ENCODE results near the gene CDK6.

CDK6 gene

GRCh38 chr7:92586841-92587240, 249.5 kb downstream of the CDK6 start:
- no peak for DNase-seq (ENCODE audit: low spot score)

GRCh38 chr7:92586403-92586802, 250.0 kb downstream of the CDK6 start:
- no peak for DNase-seq (ENCODE audit: low spot score)

GRCh38 chr7:92584953-92585352, 251.4 kb downstream of the CDK6 start:
- DNase-seq (ENCODE audit: low spot score), result no peak

GRCh38 chr7:92582948-92583347, 253.4 kb downstream of the CDK6 start:
- no peak for DNase-seq (ENCODE audit: low spot score)

GRCh38 chr7:92576296-92576695, 260.1 kb downstream of the CDK6 start:
- no peak for DNase-seq (ENCODE audit: low spot score)

- no peak for DNase-seq (ENCODE audit: low spot score)
Observed at GRCh38 chr7:92569137-92569536, 267.2 kb downstream of the CDK6 start.

- no peak for DNase-seq (ENCODE audit: low spot score)
Observed at GRCh38 chr7:92567460-92567859, 268.9 kb downstream of the CDK6 start.

- DNase-seq (ENCODE audit: low spot score), result no peak
Observed at GRCh38 chr7:92563345-92563744, 273.0 kb downstream of the CDK6 start.

- DNase-seq (ENCODE audit: low spot score), result no peak
Observed at GRCh38 chr7:92560602-92561001, 275.8 kb downstream of the CDK6 start.

- no peak for DNase-seq (ENCODE audit: low spot score)
Observed at GRCh38 chr7:92557808-92558362, 278.5 kb downstream of the CDK6 start.

- no peak for DNase-seq (ENCODE audit: low spot score)
Observed at GRCh38 chr7:92557249-92557648, 279.1 kb downstream of the CDK6 start.

Data from SW480 (cell line).